ENCODE measurements around the gene SNORC.
"Not testable (repeated sequence)": the region's sequence is repeated elsewhere in the genome, so short reads cannot be mapped to it uniquely, and the experiment has no call there.

DNA sequence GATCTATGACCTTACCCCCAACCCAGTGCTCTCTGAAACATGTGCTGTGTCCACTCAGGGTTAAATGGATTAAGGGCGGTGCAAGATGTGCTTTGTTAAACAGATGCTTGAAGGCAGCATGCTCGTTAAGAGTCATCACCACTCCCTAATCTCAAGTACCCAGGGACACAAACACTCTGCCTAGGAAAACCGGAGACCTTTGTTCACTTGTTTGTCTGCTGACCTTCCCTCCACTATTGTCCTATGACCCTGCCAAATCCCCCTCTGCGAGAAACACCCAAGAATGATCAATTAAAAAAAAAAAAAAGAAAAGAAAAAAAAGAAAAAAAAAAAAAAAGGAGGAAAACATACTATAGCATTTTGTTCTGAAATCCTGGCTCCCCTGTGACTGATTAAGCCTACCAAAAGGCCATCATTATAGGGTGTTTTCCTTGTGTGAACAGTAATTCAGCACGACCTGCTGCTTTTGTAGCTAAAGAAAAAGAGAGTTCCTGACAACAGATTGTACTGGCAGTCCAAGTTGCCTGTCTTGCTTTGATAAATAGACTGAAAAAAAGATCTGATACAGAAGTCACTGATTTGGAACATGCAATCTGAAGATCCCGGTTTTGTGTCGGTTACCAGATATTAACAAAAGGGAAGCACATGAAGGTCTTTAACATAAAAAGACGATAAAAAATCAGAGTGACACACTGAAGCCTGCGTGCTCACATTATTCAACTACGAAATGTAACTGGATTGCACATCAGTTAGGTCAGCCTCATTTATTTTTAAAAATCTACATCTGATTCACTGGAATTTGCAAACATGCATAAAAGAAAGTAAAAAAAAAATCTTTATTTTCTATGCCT lies 37.0 kb downstream of the SNORC start:
- TF ChIP-seq ZC3H10 (CRISPR knock-in tag; IDR thresholded peaks at IDR 0.05); ISL1 (CRISPR knock-in tag; IDR thresholded peaks at IDR 0.05); OSR1 (CRISPR knock-in tag; IDR thresholded peaks at IDR 0.05); ZFP3 (CRISPR knock-in tag; IDR thresholded peaks at IDR 0.05); CSDC2 (CRISPR knock-in tag; IDR thresholded peaks at IDR 0.05); TOX (CRISPR knock-in tag; IDR thresholded peaks at IDR 0.05; ENCODE audit: borderline replicate concordance); TCF4 (CRISPR knock-in tag; IDR thresholded peaks at IDR 0.05; ENCODE audit: borderline replicate concordance): not testable (repeated sequence)
- TF ChIP-seq, protein P1, sequence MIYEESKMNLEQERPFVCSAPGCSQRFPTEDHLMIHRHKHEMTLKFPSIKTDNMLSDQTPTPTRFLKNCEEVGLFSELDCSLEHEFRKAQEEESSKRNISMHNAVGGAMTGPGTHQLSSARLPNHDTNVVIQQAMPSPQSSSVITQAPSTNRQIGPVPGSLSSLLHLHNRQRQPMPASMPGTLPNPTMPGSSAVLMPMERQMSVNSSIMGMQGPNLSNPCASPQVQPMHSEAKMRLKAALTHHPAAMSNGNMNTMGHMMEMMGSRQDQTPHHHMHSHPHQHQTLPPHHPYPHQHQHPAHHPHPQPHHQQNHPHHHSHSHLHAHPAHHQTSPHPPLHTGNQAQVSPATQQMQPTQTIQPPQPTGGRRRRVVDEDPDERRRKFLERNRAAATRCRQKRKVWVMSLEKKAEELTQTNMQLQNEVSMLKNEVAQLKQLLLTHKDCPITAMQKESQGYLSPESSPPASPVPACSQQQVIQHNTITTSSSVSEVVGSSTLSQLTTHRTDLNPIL (CRISPR knock-in tag; IDR thresholded peaks at IDR 0.05; ENCODE audit: low read depth) = not testable (repeated sequence)
- TF ChIP-seq, protein P2, sequence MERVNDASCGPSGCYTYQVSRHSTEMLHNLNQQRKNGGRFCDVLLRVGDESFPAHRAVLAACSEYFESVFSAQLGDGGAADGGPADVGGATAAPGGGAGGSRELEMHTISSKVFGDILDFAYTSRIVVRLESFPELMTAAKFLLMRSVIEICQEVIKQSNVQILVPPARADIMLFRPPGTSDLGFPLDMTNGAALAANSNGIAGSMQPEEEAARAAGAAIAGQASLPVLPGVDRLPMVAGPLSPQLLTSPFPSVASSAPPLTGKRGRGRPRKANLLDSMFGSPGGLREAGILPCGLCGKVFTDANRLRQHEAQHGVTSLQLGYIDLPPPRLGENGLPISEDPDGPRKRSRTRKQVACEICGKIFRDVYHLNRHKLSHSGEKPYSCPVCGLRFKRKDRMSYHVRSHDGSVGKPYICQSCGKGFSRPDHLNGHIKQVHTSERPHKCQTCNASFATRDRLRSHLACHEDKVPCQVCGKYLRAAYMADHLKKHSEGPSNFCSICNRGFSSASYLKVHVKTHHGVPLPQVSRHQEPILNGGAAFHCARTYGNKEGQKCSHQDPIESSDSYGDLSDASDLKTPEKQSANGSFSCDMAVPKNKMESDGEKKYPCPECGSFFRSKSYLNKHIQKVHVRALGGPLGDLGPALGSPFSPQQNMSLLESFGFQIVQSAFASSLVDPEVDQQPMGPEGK (CRISPR knock-in tag; IDR thresholded peaks at IDR 0.05; ENCODE audit: borderline replicate concordance) = not testable (repeated sequence)
